Panc1 (cell line): ENCODE data around the gene PEX16. TPM values are rescaled to one million over a fixed set of nuclear protein-coding genes. Genes with fewer than 3 reads are reported as not detected.

Source experiments
- ATAC-seq: fragments of 200-7000 bp; cut with Tn5 transposase; 2 replicates; pipeline ENCODE4 v1.9.1; 2020; ENCODE audit warnings: mild to moderate bottlenecking, moderate library complexity
- BruUV-seq: library from RNA; stranded (reverse); fragments of 400-500 nt; replicated peaks from 2 replicates; lab custom pipeline; 2021; lab: Mats Ljungman, UMichigan
- CTCF ChIA-PET: fragments of 300-600 bp; sonication (Branson Sonifier 250); formaldehyde crosslinking; loops from one replicate; lab custom pipeline; 2022; ENCODE audit warnings: antibody characterized with exemption; lab: Charles Lee
- POLR2A ChIA-PET: fragments of 300-600 bp; sonication (Branson Sonifier 250); formaldehyde crosslinking; loops from one replicate; lab custom pipeline; 2022; ENCODE audit warnings: antibody characterized with exemption; lab: Charles Lee
- DNase-seq: peaks from one replicate; pipeline ENCODE4 v3.0.0-alpha.2; 2010; ENCODE audit warnings: low read depth, low spot score
- H3K27ac ChIP-seq: 2 replicates; pipeline ENCODE4 v1.5.1; 2011; ENCODE audit warnings: mild to moderate bottlenecking, low read length, inconsistent platforms
- H3K27me3 ChIP-seq: fragments of 200-500 bp; sonication (Bioruptor generic); 2 replicates; pipeline ENCODE4 v1.6.0; 2014; ENCODE audit warnings: low read length, inconsistent platforms; ENCODE audit not compliant: control insufficient read depth, insufficient read depth
- H3K36me3 ChIP-seq: fragments of 200-500 bp; sonication (Bioruptor generic); 2 replicates; pipeline ENCODE4 v1.5.1; 2014; ENCODE audit warnings: inconsistent platforms, mild to moderate bottlenecking, low read length, moderate library complexity; ENCODE audit not compliant: control insufficient read depth, insufficient read depth
- H3K4me1 ChIP-seq: 2 replicates; pipeline ENCODE4 v1.5.1; 2011; ENCODE audit warnings: inconsistent platforms, mild to moderate bottlenecking, low read length, moderate library complexity; ENCODE audit not compliant: control insufficient read depth, insufficient read depth
- H3K4me3 ChIP-seq, 2 experiments: 2 replicates each; pipeline ENCODE4 v1.5.1; 2011 to 2012; ENCODE audit warnings: low read depth in 2 of 2, low read length in 2 of 2, mild to moderate bottlenecking in 2 of 2, inconsistent platforms in 1 of 2, moderate library complexity in 1 of 2
- H3K9me3 ChIP-seq: fragments of 200-500 bp; sonication (Bioruptor generic); 2 replicates; pipeline ENCODE4 v1.5.1; 2014; ENCODE audit warnings: low read depth, mild to moderate bottlenecking, inconsistent platforms, low read length, moderate library complexity; ENCODE audit not compliant: control insufficient read depth, insufficient read depth
- CTCF ChIP-seq: fragments of 450-650 bp; IDR thresholded peaks from 2 replicates; pipeline ENCODE4 v1.5.1; 2017; ENCODE audit warnings: mild to moderate bottlenecking
- POLR2AphosphoS5 ChIP-seq: IDR thresholded peaks from 2 replicates; pipeline ENCODE4 v1.6.1; 2012; ENCODE audit warnings: mild to moderate bottlenecking, low read depth, low read length, moderate library complexity
- REST ChIP-seq, 2 experiments: IDR thresholded peaks; 2 replicates each; pipeline ENCODE4 v1.6.1; 2011 to 2012; ENCODE audit warnings: low read depth in 2 of 2, control low read depth in 1 of 2, low read length in 1 of 2, mild to moderate bottlenecking in 1 of 2, moderate library complexity in 1 of 2; ENCODE audit not compliant: insufficient read depth in 1 of 2
- SIN3A ChIP-seq: IDR thresholded peaks from 2 replicates; pipeline ENCODE4 v1.6.1; 2012; ENCODE audit warnings: low read depth, mild to moderate bottlenecking, low read length, moderate library complexity, borderline replicate concordance; ENCODE audit not compliant: insufficient read depth
- TCF7L2 ChIP-seq: IDR thresholded peaks from 2 replicates; pipeline ENCODE4 v1.6.1; 2011; ENCODE audit warnings: mild to moderate bottlenecking, low read depth, low read length, inconsistent platforms
- in situ Hi-C: cut with HindIII; loops from 2 replicates; pipeline ENCODE4 v1.10.0; 2016; ENCODE audit warnings: low sequenced_read_pairs, low pct_unique_long_range_greater_than_20kb
- intact Hi-C: fragments of 100-400 bp; cut with micrococcal nuclease; formaldehyde crosslinking; loops from one replicate; pipeline ENCODE4 v1.10.0; 2022; ENCODE audit not compliant: unreplicated experiment
- total RNA-seq: library from RNA; stranded (reverse); gene quantifications from one replicate; pipeline ENCODE4 v1.2.1, GENCODE V29; 2021; ENCODE audit not compliant: unreplicated experiment

Gene PEX16
- total RNA-seq, 1 experiment from 2014 or later, result 37.5 TPM

GRCh38 chr11:45870706-45871105, 47.0 kb downstream of the PEX16 start:
- no peak for DNase-seq

GRCh38 chr11:45869551-45869950, 48.1 kb downstream of the PEX16 start:
- no peak for ATAC-seq
- CTCF ChIA-PET, result no interaction called here
- H3K36me3 ChIP-seq, result peaks cover 2% of the 10 kb centered on the region; the same call in 1 of the 2 replicates

More at GRCh38 chr11:45870706-45871105, 47.0 kb downstream of the PEX16 start:
- Histone ChIP-seq H3K27ac (no peak overlapping the region), H3K4me1 (no peaks in the 10 kb centered on the region), H3K36me3 (peaks cover 2% of the 10 kb centered on the region; the same call in 1 of the 2 replicates), H3K9me3 (no peaks in the 10 kb centered on the region), H3K27me3 (no peaks in the 10 kb centered on the region), H3K4me3 (no peak overlapping the region)
- no peak for TF ChIP-seq CTCF
- no peak for TF ChIP-seq POLR2AphosphoS5
- TF ChIP-seq SIN3A, result no peak
- no peak for TF ChIP-seq REST (IDR thresholded peaks at IDR 0.05; ENCODE audit: insufficient read depth in 1 of 2, low read depth in 2 of 2, low read length in 1 of 2)
- no peak for TF ChIP-seq TCF7L2
- in situ Hi-C loops, result no loop called here
- CTCF ChIA-PET, result no interaction called here
- no peak for ATAC-seq
- POLR2A ChIA-PET, result no interaction called here
- BruUV-seq, result no TSS peak
- intact Hi-C loops, result loop anchor here (10.0 kb wide), 1 partner anchor 134 kb away; no protein-coding TSS in a partner anchor

More at GRCh38 chr11:45869551-45869950, 48.1 kb downstream of the PEX16 start:
- Histone ChIP-seq H3K9me3 (no peaks in the 10 kb centered on the region), H3K27me3 (no peaks in the 10 kb centered on the region), H3K27ac (no peak overlapping the region), H3K4me1 (no peaks in the 10 kb centered on the region), H3K4me3 (no peak overlapping the region)
- POLR2A ChIA-PET, result no interaction called here
- BruUV-seq, result no TSS peak
- in situ Hi-C loops (no loop called here), intact Hi-C loops (no loop called here)
- TF ChIP-seq REST (IDR thresholded peaks at IDR 0.05; ENCODE audit: insufficient read depth in 1 of 2, low read depth in 2 of 2, low read length in 1 of 2) (no peak), TCF7L2 (no peak), POLR2AphosphoS5 (no peak), SIN3A (no peak)
- no peak for DNase-seq
